NCI-H748 (cell line): ENCODE data around the gene ARL6IP4.

ENCODE experiments used
- DNase-seq: peaks from one replicate; lab custom pipeline; 2025; ENCODE audit not compliant: unreplicated experiment; lab: John Stamatoyannopoulos, UW

The ARL6IP4 gene

DNA sequence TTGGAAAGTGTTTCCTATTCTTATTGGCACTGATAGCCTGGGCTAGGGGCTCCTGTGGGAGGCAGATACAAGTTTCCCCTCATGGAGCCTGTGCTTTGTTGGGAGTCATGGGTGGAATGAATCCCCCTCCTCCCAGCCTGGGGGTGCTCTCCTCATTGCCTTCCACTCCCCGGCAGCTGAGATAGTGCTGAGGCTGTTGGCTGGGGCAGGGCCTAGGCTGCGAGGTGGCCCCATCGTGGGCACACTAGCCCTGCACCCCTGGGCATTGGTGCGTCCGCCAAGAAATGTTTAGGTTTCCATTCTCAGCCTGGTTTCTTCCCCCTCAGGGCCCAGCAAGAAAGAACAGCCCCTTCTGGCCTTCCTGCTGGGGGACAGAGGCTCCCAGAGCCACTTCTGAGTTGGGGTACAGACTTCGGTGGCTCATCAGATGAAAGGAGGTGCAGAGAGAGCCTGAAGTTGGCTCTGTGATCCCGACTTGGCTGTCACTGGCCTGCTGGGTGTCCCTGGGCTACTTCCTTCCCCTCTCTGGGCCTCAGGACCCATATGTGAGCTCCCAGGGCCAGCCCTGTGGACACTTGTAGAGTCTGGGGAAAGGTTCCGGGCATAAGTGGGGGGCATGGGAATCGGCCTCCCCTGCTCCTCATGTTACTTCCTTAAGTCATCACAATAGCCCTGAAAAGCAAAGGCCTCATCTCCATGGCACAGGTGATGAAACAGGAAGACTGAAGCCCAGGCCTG, 2.7 kb upstream of the ARL6IP4 start:
- no peak for DNase-seq

DNA sequence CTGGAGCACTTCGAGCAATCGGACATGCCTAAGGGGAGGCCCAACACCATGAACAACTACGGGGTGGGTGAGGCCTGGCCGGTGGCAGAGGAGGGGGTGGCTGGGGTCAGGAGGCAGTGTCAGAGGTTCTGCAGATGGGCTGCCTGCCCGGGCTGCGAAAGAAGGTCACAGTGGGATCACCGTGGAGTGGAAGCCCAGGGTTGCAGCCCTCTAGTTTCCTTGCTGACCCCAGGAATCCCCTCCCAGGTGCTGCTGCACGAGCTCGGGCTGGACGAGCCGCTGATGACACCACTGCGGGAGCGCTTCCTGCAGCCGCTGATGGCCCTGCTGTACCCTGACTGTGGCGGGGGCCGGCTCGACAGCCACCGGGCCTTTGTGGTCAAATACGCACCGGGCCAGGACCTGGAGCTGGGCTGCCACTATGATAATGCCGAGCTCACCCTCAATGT, 1.9 kb upstream of the ARL6IP4 start:
- no peak for DNase-seq

DNA sequence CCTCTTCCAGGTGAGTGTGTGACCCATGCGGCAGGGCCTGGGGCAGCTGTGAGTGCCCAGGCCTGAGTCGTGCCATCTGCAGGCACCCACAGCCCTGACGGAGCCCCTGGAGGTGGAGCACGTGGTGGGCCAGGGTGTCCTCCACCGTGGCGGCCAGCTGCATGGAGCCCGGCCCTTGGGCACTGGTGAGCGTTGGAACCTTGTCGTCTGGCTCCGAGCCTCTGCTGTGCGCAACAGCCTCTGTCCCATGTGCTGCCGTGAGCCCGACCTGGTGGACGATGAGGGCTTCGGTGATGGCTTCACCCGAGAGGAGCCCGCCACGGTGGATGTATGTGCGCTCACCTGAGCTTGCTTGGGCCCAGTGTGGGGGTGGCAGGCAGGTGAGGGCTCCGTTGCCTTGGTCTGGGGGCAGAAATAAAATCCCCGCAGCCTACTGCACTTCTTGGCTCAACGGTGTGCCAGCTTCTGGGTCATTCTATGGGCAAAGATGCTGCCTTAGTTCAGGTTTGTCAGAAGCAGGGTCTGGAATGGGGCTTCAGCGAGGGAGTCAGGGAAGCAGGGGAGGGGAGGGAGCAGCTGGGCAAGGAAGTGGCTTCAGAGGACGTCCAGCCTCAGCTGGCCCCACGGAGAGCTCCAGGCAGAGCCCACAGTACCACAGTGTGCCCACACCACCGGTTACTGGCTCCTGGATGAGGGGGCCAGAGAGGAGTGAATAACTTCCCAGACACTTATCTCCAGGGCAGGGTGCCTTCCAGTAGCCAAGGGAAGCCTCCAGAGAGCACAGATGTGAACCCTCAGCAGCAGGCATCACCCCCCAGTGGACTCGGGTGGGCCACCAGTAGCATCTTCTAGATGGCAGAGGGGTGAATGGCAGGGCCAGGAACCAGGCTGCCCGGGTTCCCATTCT, 1.2 kb upstream of the ARL6IP4 start:
- peak; percentile 36 for DNase-seq

DNA sequence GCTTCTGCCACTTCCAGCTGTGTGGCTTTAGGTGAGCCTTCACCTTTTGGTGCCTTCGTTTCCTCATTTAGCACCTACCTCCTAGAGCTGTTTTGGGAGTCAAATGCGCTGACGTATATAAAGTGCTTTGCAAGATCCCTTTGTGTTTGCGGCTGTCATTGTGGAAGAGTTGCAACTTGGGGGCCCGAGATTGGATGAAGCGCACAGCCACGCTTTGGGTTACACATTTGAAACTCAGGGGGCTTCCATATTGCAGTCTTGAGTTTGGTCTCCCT, 636 bp upstream of the ARL6IP4 start:
- DNase-seq, result peak; percentile 44

DNA sequence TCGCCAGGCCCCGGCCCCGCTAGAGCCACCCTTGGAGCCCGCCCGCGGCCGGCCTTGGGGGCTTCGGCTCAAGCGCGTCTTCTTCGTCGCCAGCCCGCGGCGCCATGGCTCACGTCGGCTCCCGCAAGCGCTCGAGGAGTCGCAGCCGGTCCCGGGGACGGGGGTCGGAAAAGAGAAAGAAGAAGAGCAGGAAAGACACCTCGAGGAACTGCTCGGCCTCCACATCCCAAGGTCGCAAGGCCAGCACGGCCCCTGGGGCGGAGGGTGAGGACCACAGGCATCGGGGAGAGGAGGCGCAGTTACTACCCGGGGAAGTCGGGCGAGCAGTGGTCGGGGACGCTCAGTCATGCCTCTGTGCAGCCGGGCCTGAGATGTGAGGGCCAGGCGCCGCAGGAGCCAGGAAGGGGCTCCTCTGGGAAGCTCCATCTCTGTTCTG, 573 bp downstream of the ARL6IP4 start:
- DNase-seq, result peak; percentile 62

DNA sequence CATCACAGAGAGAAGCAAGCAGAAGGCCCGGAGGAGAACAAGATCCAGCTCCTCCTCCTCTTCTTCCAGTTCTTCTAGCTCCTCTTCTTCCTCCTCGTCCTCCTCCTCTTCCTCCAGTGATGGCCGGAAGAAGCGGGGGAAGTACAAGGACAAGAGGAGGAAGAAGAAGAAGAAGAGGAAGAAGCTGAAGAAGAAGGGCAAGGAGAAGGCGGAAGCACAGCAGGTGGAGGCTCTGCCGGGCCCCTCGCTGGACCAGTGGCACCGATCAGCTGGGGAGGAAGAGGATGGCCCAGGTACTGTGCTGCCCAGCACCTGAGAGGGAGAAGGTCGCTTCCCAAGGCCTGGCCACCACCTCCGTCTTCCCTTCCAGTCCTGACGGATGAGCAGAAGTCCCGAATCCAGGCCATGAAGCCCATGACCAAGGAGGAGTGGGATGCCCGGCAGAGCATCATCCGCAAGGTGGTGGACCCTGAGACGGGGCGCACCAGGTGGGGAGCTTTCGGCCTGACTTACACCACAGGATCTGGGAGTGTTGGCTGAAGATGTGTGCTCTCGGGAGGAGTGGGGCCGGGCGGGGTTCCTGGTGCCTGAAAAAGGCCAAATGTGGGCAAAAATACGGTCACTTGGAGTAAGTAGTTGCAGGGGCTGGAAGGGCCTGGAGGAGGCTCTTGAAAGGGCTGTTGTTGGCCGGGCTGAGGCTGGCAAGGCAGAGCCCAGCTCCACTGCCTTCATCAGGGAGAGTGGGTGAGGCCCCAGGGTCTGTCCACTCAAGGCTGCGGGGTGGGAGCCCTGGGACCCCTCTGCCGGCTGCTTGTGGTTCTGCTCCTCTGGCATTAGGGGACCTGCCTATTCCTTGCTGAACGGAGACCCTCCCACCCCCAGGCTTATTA, 1.4 kb downstream of the ARL6IP4 start:
- DNase-seq, result no peak

DNA sequence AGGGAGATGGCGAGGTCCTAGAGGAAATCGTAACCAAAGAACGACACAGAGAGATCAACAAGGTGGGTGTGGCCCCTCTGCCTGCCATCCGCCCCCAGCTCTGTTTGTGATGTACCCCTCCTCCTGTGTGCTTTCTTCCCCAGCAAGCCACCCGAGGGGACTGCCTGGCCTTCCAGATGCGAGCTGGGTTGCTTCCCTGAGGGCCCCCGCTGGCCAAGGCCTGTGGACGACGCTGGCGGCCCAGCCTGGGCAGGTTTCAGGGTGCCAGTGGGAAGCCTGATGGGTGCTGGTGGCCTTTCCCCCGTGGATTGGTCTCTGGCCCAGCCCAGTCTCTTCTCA, 2.0 kb downstream of the ARL6IP4 start:
- DNase-seq, result no peak

DNA sequence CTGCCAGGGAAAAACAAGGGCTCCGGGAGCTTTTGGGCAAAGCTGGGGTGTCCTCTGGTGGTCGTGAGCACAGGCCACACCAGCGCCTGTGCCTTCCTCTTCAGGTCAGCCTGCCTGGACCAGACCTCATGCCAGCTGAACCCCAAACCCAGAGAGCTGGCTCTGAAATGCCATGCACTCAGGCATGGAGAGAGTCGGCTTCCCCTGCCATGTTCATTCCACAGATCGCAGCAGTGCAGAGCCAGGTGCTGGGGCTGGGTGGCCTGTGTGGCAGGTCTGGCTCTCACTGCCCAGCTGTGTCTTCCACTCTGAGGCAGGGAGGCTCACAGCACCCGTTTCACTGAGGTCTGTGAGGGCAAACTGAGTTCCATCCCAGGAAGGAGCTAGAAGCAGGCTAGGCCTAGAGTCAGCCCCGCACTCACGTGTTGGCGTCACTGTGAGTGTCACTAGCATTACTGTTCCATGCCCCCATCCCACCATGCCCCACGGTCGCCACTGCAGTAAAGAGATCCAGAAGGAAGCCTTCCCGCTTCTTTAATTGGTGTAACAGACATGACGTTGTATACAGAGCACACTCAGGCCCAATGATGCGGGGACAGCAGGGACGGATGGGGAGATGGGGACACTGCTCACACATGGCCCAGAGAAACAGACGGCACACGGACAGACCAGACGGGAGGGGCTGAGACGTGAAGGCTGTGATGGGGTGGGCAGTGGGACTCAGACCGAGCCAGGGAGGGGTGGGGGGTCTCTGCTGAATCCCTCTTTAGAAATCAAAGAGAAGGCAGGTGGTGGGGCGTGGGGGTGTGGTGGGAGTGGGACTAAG, 2.7 kb downstream of the ARL6IP4 start:
- DNase-seq, result no peak

DNA sequence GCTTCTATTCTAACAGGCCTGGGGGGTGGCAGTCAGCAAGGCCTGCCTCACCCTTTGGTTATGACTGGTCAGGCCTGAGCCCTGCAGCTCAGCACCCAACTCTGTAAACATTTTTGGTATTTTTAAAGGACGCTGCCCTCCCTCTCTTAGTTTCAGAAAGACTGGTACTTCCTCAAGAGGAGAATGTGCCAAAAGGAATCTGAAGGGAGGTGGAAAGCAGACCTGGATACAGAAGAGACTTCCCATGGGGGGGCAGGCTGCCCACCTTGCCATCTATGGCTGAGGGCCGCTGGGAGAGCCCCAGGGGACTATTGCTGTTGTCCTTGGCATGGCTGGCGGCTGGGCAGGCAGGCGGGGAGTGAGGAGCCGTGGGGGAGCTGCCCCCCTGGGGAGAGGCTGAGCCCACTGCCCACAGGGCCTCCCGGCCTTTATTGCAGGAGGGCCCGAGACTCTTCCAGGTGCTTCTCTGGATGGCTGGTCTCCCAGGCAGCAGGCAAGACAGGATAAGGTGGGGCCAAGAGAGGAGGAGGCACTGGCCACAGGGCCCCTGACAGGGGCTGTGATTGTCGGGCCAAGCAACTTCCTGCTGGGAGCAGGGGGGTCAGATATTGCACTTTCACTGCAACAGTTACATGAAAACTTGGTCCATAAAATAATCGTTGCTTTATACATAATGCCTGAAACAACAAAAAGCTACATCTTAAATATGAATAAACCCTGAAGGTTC, 3.5 kb downstream of the ARL6IP4 start:
- no peak for DNase-seq

DNA sequence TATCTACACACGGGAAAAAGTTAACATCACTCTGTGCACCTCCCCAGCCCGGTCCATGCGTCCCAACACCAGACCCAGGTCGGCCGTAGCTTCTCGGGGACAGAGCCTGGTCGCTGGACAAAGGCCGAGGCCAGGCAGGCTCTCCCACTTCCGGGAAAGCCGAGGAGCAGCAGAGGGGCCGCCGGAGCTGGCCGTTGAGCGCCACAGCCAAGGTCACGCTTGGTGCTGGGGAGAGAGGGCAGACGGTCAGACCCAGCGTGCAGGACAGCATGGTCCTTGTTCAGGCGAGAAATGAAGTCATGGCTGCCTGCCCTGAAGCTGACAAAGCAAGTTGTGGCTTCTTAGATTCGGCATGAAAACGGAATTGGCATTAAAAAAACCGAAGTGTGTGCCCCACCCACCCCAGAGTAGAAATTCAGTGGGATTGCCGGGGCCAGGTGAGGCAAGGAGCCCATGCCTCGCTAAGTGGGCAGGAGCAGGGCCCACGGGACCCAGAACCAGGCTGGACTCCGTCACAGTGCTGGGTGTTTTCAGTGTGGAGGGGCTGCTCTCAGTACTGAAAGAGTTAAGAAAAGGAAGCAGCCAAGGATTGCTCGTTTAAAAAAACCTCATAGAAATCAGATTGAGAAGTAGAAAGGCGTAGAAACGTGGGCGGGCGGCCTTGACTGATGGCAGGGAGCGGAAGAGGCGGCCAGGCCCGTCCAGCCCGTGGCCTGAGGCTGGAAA, 4.3 kb downstream of the ARL6IP4 start:
- no peak for DNase-seq

DNA sequence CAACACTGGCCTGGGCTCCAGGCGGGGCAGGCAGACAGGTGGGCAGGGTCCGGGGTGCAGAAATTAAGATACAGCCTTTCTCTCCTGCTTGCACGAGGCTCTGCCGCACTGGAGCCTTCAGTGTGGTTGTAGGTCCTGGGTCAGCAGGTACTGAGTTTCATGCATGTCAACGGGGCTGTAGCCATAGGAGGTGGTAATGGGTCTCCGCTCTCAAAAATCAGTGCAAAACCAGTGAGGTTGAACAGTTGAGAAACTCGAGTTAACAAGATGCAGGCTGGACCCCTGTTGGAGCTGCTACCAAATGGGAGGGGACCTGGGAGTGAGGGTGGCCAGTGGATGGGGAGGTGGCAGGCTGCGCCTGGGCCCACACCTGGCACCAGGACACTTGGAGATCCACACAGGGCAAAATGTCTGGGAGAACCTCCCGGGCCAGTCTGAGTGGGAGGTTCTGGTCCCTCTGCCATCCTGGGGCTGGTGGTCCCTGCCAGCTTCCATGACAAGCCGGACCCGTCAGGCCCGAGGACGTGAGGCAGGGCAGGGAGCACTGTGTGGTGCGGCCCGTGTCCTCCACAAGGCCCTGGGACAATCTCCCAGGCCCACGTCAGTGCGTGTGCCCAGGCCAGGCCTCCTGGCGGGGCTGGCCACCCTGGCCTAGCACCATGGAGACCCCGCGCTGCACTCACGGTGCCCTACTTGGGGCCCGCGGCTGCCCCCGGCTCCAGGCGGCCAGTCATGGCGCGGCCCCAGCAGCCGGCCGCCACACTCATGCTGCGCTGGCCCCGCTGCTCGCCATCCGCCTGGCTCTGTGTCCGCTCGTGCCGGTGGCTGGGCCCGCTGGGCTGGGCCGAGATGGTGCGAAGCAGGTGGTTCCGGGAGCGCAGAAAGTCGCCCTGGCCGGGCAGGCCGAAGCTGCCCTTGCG, 5.1 kb downstream of the ARL6IP4 start:
- DNase-seq, result no peak

DNA sequence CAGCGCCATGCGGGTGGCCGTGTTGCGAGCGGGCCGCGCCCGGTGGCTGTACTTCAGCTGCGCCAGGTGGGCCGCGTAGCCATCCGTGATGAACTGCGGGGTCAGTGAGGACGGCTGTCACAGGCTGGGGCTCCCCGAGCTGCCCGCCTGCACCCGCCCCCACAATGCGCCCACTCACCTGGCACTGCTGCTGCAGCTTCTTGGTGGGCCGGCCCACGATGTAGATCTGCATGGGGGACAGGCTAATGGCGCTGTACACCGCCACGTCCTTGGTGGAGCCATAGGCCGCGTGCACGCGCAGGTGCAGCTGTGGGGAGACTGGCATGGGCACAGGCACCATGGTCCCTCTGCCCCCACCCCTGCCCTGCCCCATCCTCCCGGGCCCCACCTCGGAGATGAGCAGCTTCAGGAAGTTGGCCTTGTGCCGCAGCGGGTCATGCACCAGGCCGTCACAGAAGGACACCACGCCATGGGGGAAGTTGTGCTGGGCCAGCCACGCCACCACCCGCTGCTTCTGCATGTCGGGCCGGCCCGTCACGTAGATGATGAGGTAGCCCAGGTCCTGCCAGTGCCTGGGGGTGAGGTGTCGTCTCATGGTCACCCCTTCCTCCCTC, 5.9 kb downstream of the ARL6IP4 start:
- DNase-seq, result no peak

DNA sequence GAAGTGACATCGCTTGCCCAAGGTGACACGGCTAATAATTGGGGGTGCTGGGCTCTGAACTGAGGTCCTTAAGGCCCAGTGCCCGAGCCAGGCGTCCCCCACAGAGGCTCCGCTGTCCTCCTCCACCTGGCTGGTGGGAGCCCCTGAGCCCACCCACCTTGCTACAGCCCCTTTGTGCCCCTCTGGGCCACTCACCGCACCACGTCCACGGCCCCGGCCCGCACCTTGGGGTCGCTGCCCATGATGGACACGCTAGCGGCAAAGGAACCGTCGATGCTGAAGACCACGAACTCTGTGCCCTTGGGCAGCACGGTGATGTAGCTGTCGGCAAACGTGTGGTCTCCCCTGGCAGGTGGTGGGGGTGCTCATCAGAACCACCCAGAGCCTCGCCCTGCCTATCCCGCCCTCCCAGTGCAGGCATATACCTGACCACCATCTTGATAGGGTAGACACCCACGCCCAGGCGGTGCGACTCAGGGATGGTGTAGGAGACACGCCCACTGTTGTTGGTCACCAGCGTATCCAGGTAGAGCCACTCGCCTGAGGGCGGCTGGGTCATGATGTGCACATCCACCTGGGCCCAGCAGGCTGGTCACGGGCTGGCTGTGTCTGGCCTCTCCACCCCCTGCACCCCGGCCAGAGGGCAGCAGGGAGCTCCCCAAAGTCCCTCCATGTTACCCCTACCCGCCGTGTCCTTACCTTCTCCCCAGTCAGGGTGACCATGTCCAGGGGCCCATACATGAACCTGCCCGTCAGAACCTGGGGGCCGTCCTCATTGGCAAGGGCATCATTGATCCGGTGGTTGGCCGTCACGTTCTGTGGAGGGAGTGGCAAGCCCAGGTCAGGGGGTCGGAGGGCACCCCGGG, 6.8 kb downstream of the ARL6IP4 start:
- DNase-seq, result no peak

DNA sequence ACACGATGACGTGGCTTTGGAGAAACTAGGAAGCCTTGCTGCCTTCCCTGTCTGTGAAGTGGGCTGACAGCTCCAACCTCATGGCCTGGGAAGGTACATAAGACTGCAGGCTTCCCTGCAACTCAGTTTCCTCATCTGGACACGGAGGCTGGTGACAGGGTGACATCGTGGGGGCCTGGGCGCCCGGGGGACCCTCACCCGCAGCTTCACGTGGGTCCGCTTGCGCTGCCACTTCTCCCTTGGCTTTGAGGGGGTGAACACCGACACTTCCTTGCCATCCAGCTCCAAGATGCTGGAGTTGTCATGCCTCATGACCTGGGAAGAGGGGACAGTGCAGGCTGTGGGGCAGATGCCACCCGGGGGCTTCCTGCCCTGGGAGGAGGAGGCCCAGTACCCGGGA, 7.6 kb downstream of the ARL6IP4 start:
- DNase-seq, result no peak

DNA sequence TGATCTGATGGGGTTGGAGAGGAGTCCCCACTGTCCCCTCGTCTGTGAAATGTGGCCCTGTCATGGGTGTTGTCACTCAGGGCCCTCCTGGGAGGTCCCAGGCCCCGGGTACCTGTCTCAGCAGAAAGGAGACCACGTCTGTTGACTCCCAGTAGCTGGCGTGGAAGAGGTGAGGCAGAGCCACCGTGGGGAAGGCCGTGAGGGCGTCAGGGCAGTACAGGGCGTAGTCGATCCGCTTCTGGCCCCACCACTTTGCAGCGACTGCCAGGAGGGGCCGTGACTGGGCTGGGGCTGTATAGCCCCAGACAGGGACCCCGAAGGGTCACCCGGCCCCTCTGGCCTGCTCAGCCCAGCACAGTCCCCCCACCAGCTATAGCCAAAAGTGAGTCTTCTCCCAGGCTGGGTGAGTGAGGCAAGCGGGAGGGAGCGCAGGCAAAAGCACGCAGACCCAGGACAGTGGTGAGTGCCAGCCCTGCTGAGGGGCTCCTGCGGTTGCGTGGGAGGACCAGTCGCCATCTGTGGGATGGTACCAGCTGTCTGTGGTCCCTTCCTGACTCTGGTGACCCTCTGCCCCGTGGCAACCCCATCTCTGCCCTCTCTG, 8.2 kb downstream of the ARL6IP4 start:
- DNase-seq, result no peak

DNA sequence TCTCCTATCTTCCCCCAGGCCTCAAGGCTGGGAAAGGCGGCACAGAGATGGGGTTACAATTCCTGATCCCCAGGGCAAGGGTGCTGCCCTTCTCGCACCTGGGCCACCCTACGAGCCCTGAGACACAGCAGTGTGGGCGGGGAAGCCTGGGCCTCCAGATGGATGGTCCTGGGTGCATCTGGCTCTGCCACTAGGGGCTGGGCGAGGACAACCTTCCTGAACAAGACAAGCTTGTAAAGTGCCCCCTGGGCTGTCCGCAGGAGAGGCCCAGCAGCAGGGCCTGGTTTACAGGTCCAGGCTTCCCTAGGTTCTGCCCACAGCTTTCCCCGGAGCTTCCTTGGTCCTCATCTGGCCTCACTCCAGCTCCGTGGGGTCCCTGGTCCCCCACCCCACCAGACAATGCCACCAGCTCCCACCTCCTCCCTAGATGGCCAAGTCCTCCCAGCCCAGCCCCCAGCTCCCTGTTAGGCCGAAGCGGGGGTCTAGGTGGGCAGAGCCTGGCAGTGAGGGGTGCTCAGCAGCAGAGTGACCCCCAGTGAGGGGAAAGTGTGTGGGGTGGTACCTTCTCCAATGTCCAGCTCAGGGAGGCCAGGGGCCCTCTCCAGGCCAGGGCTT, 8.9 kb downstream of the ARL6IP4 start:
- no peak for DNase-seq
